ENCODE measurements around the gene IFT27. TPM values are rescaled to one million over a fixed set of nuclear protein-coding genes. Genes with fewer than 3 reads are reported as not detected.

IFT27 gene
- polyA plus RNA-seq, 1 donor from 2014 or later, result 111 TPM

DNA sequence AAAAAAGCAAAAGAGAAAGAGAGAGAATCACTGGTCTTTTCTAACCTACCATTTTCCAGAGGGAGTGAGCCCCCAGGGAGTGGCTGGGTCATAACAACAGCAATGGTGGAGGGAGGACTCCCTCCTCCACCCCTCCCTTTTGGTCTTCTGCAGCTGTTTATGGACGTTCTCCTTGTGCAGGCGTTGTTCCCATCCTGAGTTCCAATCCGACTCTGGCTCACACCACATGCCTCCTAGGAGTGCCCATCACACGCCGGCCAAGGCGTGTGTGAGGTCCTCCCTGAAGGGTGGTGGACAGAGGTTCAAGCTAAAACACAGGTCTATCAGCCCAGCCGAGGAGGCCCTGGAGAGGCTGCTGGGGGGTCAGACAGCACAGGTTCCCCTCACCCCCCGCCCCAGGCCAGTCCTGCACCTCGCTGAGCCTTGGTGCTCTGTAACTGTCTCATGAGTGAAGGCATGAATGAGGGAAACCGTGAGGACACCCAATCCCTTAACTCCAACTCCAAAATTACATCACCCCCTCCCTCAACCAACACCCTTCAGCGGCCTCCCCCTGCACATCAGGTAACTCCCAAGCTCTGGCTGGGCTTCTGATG lies 29.4 kb downstream of the IFT27 start:
- Histone ChIP-seq H3K36me3 (ENCODE audit: insufficient read depth, low read length) (no peaks in the 10 kb centered on the region), H3K79me2 (replicated peaks; ENCODE audit: insufficient read depth, low read length) (no peaks in the 10 kb centered on the region), H2AFZ (ENCODE audit: low read depth, low read length) (no peak overlapping the region), H3K27ac (ENCODE audit: low read length) (no peak overlapping the region), H3K9me3 (ENCODE audit: low read length) (no peaks in the 10 kb centered on the region), H3K4me2 (ENCODE audit: low read length) (no peak overlapping the region), H4K20me1 (ENCODE audit: insufficient read depth) (no peaks in the 10 kb centered on the region), H3K9ac (ENCODE audit: low read length) (no peak overlapping the region), H3K9me2 (ENCODE audit: insufficient read depth, low read length) (no peaks in the 10 kb centered on the region), H3K27me3 (ENCODE audit: insufficient read depth, low read depth, low read length) (no peaks in the 10 kb centered on the region), H3K4me3 (ENCODE audit: low read length) (no peak overlapping the region), H3F3A (ENCODE audit: insufficient read depth, low read length, poor library complexity, severe bottlenecking) (no peaks in the 10 kb centered on the region)
- TF ChIP-seq TAF1 (IDR thresholded peaks at IDR 0.05; ENCODE audit: low read depth) (no peak), EP300 (conservative IDR thresholded peaks at IDR 0.05; ENCODE audit: poor library complexity, severe bottlenecking) (no peak), SMC3 (conservative IDR thresholded peaks at IDR 0.05; ENCODE audit: poor library complexity) (no peak)

DNA sequence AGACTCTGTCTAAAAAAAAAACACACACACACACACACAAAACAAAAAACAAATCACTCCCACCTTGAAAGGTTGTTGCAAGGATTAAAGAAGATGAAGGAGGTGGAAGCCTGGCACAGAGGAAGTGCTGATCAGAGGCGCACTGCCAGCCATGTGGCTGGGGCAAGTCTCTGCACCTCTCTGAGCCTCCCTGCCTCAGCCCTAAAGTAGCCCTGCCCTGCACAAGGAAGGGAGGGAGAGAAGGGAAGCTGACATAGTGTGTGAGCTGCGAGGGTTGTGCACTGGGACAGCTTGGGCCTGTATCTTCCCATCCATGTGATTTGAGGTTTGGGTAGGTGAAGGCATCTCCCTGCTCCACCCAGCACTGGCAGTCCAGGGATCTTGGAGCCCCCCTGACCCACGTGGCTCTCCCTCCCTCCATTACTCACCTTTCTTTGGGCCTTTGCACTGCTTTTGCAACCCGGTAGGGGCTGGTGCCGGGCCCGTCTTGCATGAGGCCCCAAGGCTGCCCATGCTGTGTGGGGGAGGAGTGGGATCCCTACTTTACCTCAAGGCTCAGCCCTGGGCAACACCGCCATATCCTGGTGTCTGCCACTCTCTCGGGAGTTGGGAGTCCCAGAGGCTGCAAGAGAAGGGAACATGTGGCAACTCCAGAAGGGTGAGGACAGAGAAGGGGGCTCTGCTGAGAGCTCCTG lies 30.5 kb downstream of the IFT27 start:
- no peaks in the 10 kb centered on the region for H3K36me3 ChIP-seq (ENCODE audit: insufficient read depth, low read length)
- H4K20me1 ChIP-seq (ENCODE audit: insufficient read depth), result no peaks in the 10 kb centered on the region
- H3K9me3 ChIP-seq (ENCODE audit: low read length), result no peaks in the 10 kb centered on the region
- H3K9ac ChIP-seq (ENCODE audit: low read length), result no peak overlapping the region
- no peaks in the 10 kb centered on the region for H3K79me2 ChIP-seq (replicated peaks; ENCODE audit: insufficient read depth, low read length)
- no peak overlapping the region for H3K4me2 ChIP-seq (ENCODE audit: low read length)
- H3K9me2 ChIP-seq (ENCODE audit: insufficient read depth, low read length), result no peaks in the 10 kb centered on the region
- no peak overlapping the region for H3K27ac ChIP-seq (ENCODE audit: low read length)
- TF ChIP-seq RAD21 (conservative IDR thresholded peaks at IDR 0.05) (no peak), EZH2 (IDR thresholded peaks at IDR 0.05; ENCODE audit: borderline replicate concordance, insufficient read depth, low read length, poor library complexity, severe bottlenecking) (no peak), MXI1 (conservative IDR thresholded peaks at IDR 0.05; ENCODE audit: poor library complexity, severe bottlenecking) (no peak)
- TF ChIP-seq, protein P1, sequence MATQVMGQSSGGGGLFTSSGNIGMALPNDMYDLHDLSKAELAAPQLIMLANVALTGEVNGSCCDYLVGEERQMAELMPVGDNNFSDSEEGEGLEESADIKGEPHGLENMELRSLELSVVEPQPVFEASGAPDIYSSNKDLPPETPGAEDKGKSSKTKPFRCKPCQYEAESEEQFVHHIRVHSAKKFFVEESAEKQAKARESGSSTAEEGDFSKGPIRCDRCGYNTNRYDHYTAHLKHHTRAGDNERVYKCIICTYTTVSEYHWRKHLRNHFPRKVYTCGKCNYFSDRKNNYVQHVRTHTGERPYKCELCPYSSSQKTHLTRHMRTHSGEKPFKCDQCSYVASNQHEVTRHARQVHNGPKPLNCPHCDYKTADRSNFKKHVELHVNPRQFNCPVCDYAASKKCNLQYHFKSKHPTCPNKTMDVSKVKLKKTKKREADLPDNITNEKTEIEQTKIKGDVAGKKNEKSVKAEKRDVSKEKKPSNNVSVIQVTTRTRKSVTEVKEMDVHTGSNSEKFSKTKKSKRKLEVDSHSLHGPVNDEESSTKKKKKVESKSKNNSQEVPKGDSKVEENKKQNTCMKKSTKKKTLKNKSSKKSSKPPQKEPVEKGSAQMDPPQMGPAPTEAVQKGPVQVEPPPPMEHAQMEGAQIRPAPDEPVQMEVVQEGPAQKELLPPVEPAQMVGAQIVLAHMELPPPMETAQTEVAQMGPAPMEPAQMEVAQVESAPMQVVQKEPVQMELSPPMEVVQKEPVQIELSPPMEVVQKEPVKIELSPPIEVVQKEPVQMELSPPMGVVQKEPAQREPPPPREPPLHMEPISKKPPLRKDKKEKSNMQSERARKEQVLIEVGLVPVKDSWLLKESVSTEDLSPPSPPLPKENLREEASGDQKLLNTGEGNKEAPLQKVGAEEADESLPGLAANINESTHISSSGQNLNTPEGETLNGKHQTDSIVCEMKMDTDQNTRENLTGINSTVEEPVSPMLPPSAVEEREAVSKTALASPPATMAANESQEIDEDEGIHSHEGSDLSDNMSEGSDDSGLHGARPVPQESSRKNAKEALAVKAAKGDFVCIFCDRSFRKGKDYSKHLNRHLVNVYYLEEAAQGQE (IDR thresholded peaks at IDR 0.05; ENCODE audit: borderline replicate concordance), result no peak
- H2AFZ ChIP-seq (ENCODE audit: low read depth, low read length), result no peak overlapping the region
- no peaks in the 10 kb centered on the region for H3K27me3 ChIP-seq (ENCODE audit: insufficient read depth, low read depth, low read length)
- no peak overlapping the region for H3K4me3 ChIP-seq (ENCODE audit: low read length)
- no peaks in the 10 kb centered on the region for H3F3A ChIP-seq (ENCODE audit: insufficient read depth, low read length, poor library complexity, severe bottlenecking)

- Histone ChIP-seq H3K27me3 (ENCODE audit: insufficient read depth, low read depth, low read length) (no peaks in the 10 kb centered on the region), H3K79me2 (replicated peaks; ENCODE audit: insufficient read depth, low read length) (no peaks in the 10 kb centered on the region), H3K4me3 (ENCODE audit: low read length) (no peak overlapping the region), H3K4me2 (ENCODE audit: low read length) (no peak overlapping the region), H3K9me2 (ENCODE audit: insufficient read depth, low read length) (no peaks in the 10 kb centered on the region), H3F3A (ENCODE audit: insufficient read depth, low read length, poor library complexity, severe bottlenecking) (no peaks in the 10 kb centered on the region), H3K9ac (ENCODE audit: low read length) (no peak overlapping the region), H3K27ac (ENCODE audit: low read length) (no peak overlapping the region), H4K20me1 (ENCODE audit: insufficient read depth) (no peaks in the 10 kb centered on the region), H2AFZ (ENCODE audit: low read depth, low read length) (no peak overlapping the region), H3K36me3 (ENCODE audit: insufficient read depth, low read length) (no peaks in the 10 kb centered on the region), H3K9me3 (ENCODE audit: low read length) (no peaks in the 10 kb centered on the region)
- no peak for TF ChIP-seq CTCF (IDR thresholded peaks at IDR 0.05; ENCODE audit: poor library complexity, severe bottlenecking)
- no peak for TF ChIP-seq MXI1 (conservative IDR thresholded peaks at IDR 0.05; ENCODE audit: poor library complexity, severe bottlenecking)
- TF ChIP-seq POLR2AphosphoS5 (IDR thresholded peaks at IDR 0.05), result no peak
- TF ChIP-seq, protein P1 (IDR thresholded peaks at IDR 0.05; ENCODE audit: borderline replicate concordance), result no peak
- no peak for TF ChIP-seq SMC3 (conservative IDR thresholded peaks at IDR 0.05; ENCODE audit: poor library complexity)
- TF ChIP-seq RAD21 (conservative IDR thresholded peaks at IDR 0.05), result no peak
- no peak for TF ChIP-seq EZH2 (IDR thresholded peaks at IDR 0.05; ENCODE audit: borderline replicate concordance, insufficient read depth, low read length, poor library complexity, severe bottlenecking)
- TF ChIP-seq EP300 (conservative IDR thresholded peaks at IDR 0.05; ENCODE audit: poor library complexity, severe bottlenecking), result no peak
- TF ChIP-seq TAF1 (IDR thresholded peaks at IDR 0.05; ENCODE audit: low read depth), result no peak
Measured at GRCh38 chr22:36744791-36745190, 31.1 kb downstream of the IFT27 start.
